GM13977 (cell line): ENCODE measurements around the gene NR5A1.

Experiments used
- DNase-seq: peaks from one replicate; pipeline ENCODE4 v3.0.0; 2012; ENCODE audit warnings: low spot score
- in situ Hi-C: fragments of 300-500 bp; cut with MboI; formaldehyde crosslinking; loops from one replicate; pipeline ENCODE4 v1.12.0; 2022; ENCODE audit warnings: low sequenced_read_pairs, low pct_unique_long_range_greater_than_20kb, mixed read lengths, inconsistent platforms; ENCODE audit not compliant: unreplicated experiment
- TF ChIP-seq, protein P1 (sequence below): IDR thresholded peaks from 2 replicates; pipeline ENCODE4 v1.5.1; 2012; ENCODE audit warnings: mild to moderate bottlenecking, control low read depth; ENCODE audit not compliant: insufficient read depth; ENCODE audit errors: extremely low read depth, missing control alignments

Gene NR5A1

GRCh38 chr9:124491049-124491975, 15.9 kb downstream of the NR5A1 start:
- in situ Hi-C loops: no loop called here
- TF ChIP-seq, protein P1, sequence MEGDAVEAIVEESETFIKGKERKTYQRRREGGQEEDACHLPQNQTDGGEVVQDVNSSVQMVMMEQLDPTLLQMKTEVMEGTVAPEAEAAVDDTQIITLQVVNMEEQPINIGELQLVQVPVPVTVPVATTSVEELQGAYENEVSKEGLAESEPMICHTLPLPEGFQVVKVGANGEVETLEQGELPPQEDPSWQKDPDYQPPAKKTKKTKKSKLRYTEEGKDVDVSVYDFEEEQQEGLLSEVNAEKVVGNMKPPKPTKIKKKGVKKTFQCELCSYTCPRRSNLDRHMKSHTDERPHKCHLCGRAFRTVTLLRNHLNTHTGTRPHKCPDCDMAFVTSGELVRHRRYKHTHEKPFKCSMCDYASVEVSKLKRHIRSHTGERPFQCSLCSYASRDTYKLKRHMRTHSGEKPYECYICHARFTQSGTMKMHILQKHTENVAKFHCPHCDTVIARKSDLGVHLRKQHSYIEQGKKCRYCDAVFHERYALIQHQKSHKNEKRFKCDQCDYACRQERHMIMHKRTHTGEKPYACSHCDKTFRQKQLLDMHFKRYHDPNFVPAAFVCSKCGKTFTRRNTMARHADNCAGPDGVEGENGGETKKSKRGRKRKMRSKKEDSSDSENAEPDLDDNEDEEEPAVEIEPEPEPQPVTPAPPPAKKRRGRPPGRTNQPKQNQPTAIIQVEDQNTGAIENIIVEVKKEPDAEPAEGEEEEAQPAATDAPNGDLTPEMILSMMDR: no peak
- no peak for DNase-seq

- in situ Hi-C loops: no loop called here
- DNase-seq: no peak
- TF ChIP-seq, protein P1: no peak
These were observed 17.2 kb downstream of the NR5A1 start for GRCh38 chr9:124490004-124490403.

DNA sequence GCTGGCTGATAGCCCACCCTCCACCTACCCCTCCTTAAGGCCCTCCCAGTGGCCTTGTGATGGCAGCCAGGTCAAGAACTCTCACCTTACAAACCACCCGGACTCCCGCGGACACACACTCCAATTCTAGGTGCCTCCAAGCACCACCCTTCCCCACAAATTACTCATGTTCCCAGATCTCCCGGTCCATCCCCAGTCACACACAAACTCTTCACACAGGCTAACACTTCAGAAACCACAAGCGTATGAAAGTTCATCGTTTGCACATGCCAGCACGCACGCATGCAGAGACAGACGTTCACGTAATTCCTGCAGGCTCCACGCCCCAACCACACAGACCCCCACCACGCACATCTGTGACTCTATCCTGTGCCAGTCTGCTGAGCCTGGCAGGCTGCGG, 18.0 kb downstream of the NR5A1 start:
- no peak for DNase-seq
- TF ChIP-seq, protein P1: no peak
- in situ Hi-C loops: no loop called here

DNA sequence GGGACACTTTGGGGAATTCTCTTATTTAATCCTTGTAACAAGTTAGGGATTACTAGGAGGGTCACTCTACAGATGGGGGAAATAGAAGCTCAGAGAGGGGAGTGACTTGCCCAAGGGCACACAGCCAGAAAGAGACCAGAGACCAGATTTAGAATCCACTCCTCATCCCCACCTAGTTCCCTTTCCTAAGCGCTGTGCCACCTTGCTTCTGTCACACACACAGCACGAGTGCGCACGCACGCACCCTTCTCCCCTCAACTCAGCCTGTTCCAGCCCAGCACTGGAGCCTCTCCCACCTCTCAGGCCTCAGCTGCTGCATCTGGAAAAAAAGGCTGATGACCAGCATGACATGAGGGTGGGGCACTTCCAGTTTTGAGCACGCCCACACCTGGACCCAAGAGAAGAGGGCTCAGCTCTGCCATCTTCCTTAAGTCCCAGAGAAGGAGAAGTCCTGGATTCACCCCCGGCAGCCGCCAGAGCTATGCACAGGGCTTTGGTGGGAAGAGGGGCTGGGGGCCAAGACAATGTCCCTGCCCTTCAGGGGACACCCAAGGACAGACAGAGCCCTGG, 18.5 kb downstream of the NR5A1 start:
- DNase-seq: no peak
- in situ Hi-C loops: no loop called here
- TF ChIP-seq, protein P1: no peak

DNA sequence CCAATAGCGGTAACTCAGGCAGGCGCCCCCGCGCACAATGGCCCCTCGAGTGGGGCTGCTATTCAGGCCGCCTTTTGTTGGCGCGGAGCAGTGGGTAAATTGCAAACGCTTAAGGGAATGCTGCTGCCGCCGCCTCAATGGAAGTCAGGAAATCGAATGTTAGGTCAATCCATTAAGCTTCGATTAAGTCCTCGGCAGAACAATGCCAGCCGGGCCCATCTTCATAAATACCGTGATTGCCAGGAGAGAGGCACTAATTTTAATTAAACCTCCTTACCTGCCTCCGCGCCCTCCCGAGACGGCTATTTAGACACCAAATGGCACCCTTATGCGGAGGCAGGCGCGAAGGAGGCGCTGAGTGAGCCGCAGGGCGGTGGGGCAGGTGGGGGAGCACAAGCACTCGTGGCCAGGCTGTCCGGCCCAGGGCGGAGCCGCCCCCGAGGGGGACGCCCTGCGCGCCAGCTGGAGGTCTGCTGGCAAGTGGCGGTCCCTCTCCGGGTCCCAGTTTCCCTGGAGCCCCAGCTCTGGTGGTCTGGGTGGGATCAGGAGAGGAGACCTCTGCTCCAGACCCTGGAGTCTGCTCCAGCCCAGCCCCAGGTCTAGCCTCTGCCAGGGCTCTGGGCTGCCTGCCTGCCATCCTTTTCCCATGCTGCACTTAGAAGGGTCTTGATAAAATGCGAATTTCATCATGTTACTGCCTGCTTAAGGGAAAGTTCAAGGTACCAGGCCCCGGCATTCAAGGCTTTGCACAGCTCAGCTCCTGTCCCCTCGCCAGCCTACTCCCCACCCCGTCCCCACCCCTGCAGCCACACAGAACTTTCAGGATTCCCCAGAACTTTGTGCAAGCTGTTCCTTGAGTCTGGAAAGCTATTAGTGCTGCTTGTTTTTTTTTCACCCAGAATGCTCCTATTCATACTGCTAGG, 19.7 kb downstream of the NR5A1 start:
- TF ChIP-seq, protein P1: no peak
- in situ Hi-C loops: no loop called here
- no peak for DNase-seq

GRCh38 chr9:124486778-124487259, 20.4 kb downstream of the NR5A1 start:
- in situ Hi-C loops: no loop called here
- TF ChIP-seq, protein P1: no peak
- DNase-seq: no peak
